HG03280 (cell line): ENCODE results near the gene ZBTB8A.

Source experiments
- ATAC-seq: cut with Tn5 transposase; IDR thresholded peaks from one replicate; pipeline ENCODE4 v1.9.1; 2021; ENCODE audit warnings: mild to moderate bottlenecking, moderate library complexity; ENCODE audit not compliant: unreplicated experiment

ZBTB8A gene

GRCh38 chr1:32651461-32652073 lies 112.3 kb downstream of the ZBTB8A start:
- no peak for ATAC-seq

DNA sequence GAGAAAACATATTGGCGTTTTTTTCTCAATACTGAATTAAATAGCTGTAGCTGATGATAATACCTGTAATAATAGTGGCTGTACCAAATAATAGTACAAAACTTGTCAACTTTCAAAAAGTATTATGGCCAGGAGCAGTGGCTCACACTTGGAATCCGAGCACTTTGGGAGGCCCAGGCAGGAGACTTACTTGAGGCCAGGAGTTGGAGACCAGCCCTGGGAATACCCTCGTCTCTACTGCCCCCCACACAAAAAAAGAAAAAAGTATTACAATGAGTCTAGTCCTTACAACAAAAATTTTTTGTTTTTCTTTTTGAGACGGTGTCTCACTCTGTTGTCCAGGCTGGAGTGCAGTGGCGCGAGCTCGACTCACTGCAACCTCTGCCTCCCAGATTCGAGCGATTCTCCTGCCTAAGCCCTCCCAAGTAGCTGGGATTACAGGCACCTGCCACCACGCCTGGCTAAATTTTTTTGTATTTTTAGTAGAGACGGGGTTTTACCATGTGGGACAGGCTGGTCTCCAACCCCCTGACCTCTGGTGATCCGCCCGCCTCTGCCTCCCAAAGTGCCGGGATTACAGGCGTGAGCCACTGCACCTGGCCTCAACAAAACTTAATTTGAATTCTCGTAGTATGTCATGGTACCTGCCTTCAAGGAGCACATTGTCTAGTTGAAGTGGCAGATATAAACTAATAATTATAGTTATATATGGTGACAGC lies 113.2 kb downstream of the ZBTB8A start:
- ATAC-seq = no peak
